Heart right ventricle (tissue), 16 donors: ENCODE results near the gene HS3ST4. TPM values are rescaled to one million over a fixed set of nuclear protein-coding genes. Genes with fewer than 3 reads are reported as not detected.

Experiments used
- ATAC-seq, 8 donors: fragments of 200-7000 bp; cut with Tn5 transposase; one replicate each; pipeline ENCODE4 v1.9.1; 2020; ENCODE audit warnings: mild to moderate bottlenecking in 8 of 8, moderate library complexity in 8 of 8, moderate number of reproducible peaks in 1 of 8
- DNase-seq, 2 donors: peaks; one replicate each; pipeline ENCODE4 v3.0.0-alpha.2; 2020
- H3K27ac ChIP-seq, 10 donors: fragments of 200-600 bp; sonication (generic) in 2 of 10; one replicate each; pipeline versions ENCODE4 v1.5.0 to v1.8.0; 2020 to 2022; ENCODE audit warnings: mild to moderate bottlenecking in 3 of 10
- H3K27me3 ChIP-seq, 7 donors: fragments of 200-600 bp; one replicate each; pipeline ENCODE4 v1.8.0; 2021 to 2022; ENCODE audit warnings: mild to moderate bottlenecking in 2 of 7
- H3K36me3 ChIP-seq, 9 donors: fragments of 200-600 bp; sonication (generic) in 1 of 9; one replicate each; pipeline versions ENCODE4 v1.5.0 to v1.8.0; 2020 to 2022; ENCODE audit warnings: mild to moderate bottlenecking in 2 of 9
- H3K4me1 ChIP-seq, 9 donors: fragments of 200-600 bp; sonication (generic) in 1 of 9; one replicate each; pipeline versions ENCODE4 v1.5.0 to v1.8.0; 2020 to 2022; ENCODE audit warnings: mild to moderate bottlenecking in 4 of 9
- H3K4me3 ChIP-seq, 10 donors: fragments of 200-600 bp; sonication (generic) in 2 of 10; one replicate each; pipeline versions ENCODE4 v1.5.0 to v1.8.0; 2020 to 2022; ENCODE audit warnings: mild to moderate bottlenecking in 7 of 10, moderate library complexity in 2 of 10
- H3K9me3 ChIP-seq, 11 donors: fragments of 200-600 bp in 10 of 11; sonication (generic) in 2 of 11; one replicate each; pipeline versions ENCODE4 v1.5.0 to v1.8.0; 2013 to 2022; ENCODE audit warnings: mild to moderate bottlenecking in 2 of 11, control low read depth in 1 of 11, moderate library complexity in 1 of 11
- CTCF ChIP-seq, 9 donors: fragments of 200-600 bp; sonication (generic) in 2 of 9; IDR thresholded peaks; one replicate each; pipeline versions ENCODE4 v1.5.0 to v1.8.0; 2021 to 2022; ENCODE audit warnings: antibody characterized with exemption in 9 of 9, mild to moderate bottlenecking in 5 of 9, moderate library complexity in 1 of 9
- WGBS, 2 donors: extraction: QIAGEN DNeasy Blood & Tissue Kit; methylation state at CpG; one replicate each; pipeline ENCODE4 v1.1.7; 2013; ENCODE audit warnings: inconsistent platforms in 1 of 2; 5-methylcytosine and 5-hydroxymethylcytosine counted together
- intact Hi-C, 10 donors: fragments of 100-400 bp; cut with DNase I; formaldehyde crosslinking; loops; one replicate each; pipeline versions ENCODE4 v1.11.1 to v1.14.2; 2022
- polyA plus RNA-seq, 2 donors: library from polyadenylated mRNA; stranded (reverse); fragments of 200-250 nt; gene quantifications; one replicate each; pipeline ENCODE4 v1.2.3, GENCODE V29; 2013
- total RNA-seq, 10 donors: library from RNA; stranded (reverse); fragmentation: NEBNext Ultra II Directional in 3 of 10; extraction: Animal tissue kit (Norgen Biotek cat#: 25700) in 3 of 10; gene quantifications; one replicate each; pipeline versions ENCODE4 v1.2.1 to v1.2.4, GENCODE V29; 2021 to 2023
- donor health status: Arrhythmogenic right ventricular cardiomyopathy.
- donor health status: ischemic (EF 13 %, LVEDD 7.1; RV severe dilation, severe dysfunction).
- donor health status: healthy with polysubstance abuse.
- donor health status: DM: no; HTN: yes; CAD: no.
- donor health status: DM: no; HTN: no; CAD: no.
- donor health status: ischemic (EF 25% LVEDD 6.9; RV normal size, moderate dysfunction).
- donor health status: ischemic (EF 25% LVEDD 5.7; RV mildly dilated, moderate dysfunction).
- donor health status: healthy.
- donor health status: DM: yes; HTN: yes; CAD: no.
- donor health status: Ischemic cardiomyopathy.
- donor health status: ischemic (EF 35%, LVEDD 5.7; RV mildly dilated, moderate dysfunction).
- donor health status: nonischemic (EF 11% LVEDD 7.7; RV severe dilation, severe dysfunction).
- donor health status: DM: yes; HTN: yes; CAD: no.
- donor health status: PGD.
- donor health status: ischemic (EF 29% LVEDD 5.4; RV normal size, mild dysfunction).
- donor health status: nonischemic (EF 23%, LVEDD 6.1; RV moderate dilation, normal function).

Gene HS3ST4
- total and polyA plus RNA-seq, 12 donors, result 0.01 TPM; not detected in 11

GRCh38 chr16:25823891-25824290, 132.1 kb downstream of the HS3ST4 start:
- no peak for ATAC-seq
- no peaks in the 10 kb centered on the region for H3K9me3 ChIP-seq
- 68 to 69% methylated on average over 2 of the region's 2 CpGs for WGBS, 2 donors

GRCh38 chr16:25827709-25828108, 135.9 kb downstream of the HS3ST4 start:
- DNase-seq (no peak), ATAC-seq (no peak)
- Histone ChIP-seq H3K36me3 (no peaks in the 10 kb centered on the region), H3K4me1 (no peaks in the 10 kb centered on the region), H3K27ac (no peak overlapping the region), H3K9me3 (no peaks in the 10 kb centered on the region), H3K4me3 (no peak overlapping the region), H3K27me3 (peaks cover 0 to 18% (median 9%) of the 10 kb centered on the region in 7 donors)
- no peak for TF ChIP-seq CTCF (IDR thresholded peaks at IDR 0.05)
- intact Hi-C loops, result loop anchor here in 1 of 10 donors (10.0 kb wide), 1 partner anchor 1287 kb away; no protein-coding TSS in a partner anchor
- 56 to 60% methylated on average over 2 of the region's 2 CpGs for WGBS, 2 donors

More at GRCh38 chr16:25823891-25824290, 132.1 kb downstream of the HS3ST4 start:
- no peaks in the 10 kb centered on the region for H3K4me1 ChIP-seq
- no peak for TF ChIP-seq CTCF (IDR thresholded peaks at IDR 0.05)
- peaks cover 0 to 11% (median 2%) of the 10 kb centered on the region in 7 donors for H3K27me3 ChIP-seq
- no peaks in the 10 kb centered on the region for H3K36me3 ChIP-seq
- DNase-seq, result no peak
- intact Hi-C loops, result loop anchor here in 1 of 10 donors (10.0 kb wide), 1 partner anchor 1291 kb away; no protein-coding TSS in a partner anchor
- no peak overlapping the region for H3K4me3 ChIP-seq
- H3K27ac ChIP-seq, result no peak overlapping the region

- Histone ChIP-seq H3K27ac (no peak overlapping the region), H3K9me3 (no peaks in the 10 kb centered on the region), H3K27me3 (peaks cover 0 to 18% (median 11%) of the 10 kb centered on the region in 7 donors), H3K36me3 (no peaks in the 10 kb centered on the region), H3K4me3 (no peak overlapping the region), H3K4me1 (no peaks in the 10 kb centered on the region)
- 86 to 93% methylated on average over 3 of the region's 3 CpGs for WGBS, 2 donors
- intact Hi-C loops, result loop anchor here in 1 of 10 donors (10.0 kb wide), 1 partner anchor 1286 kb away; no protein-coding TSS in a partner anchor
- no peak for DNase-seq
- no peak for TF ChIP-seq CTCF (IDR thresholded peaks at IDR 0.05)
- ATAC-seq, result no peak
Observed at GRCh38 chr16:25828510-25828909, 136.8 kb downstream of the HS3ST4 start.

GRCh38 chr16:25832291-25832690, 140.5 kb downstream of the HS3ST4 start:
- DNase-seq (no peak), ATAC-seq (no peak)
- 85 to 86% methylated on average over 4 of the region's 4 CpGs for WGBS, 2 donors
- no peak for TF ChIP-seq CTCF (IDR thresholded peaks at IDR 0.05)
- no peaks in the 10 kb centered on the region for H3K4me1 ChIP-seq
- no peaks in the 10 kb centered on the region for H3K36me3 ChIP-seq
- H3K9me3 ChIP-seq, result no peaks in the 10 kb centered on the region
- H3K27me3 ChIP-seq, result peaks cover 0 to 30% (median 19%) of the 10 kb centered on the region in 7 donors
- intact Hi-C loops, result loop anchor here in 3 of 10 donors (5.0 to 10.0 kb wide), 4 partner anchors 743 to 1543 kb away; no protein-coding TSS in a partner anchor
- no peak overlapping the region for H3K27ac ChIP-seq
- H3K4me3 ChIP-seq, result no peak overlapping the region
